H9 (cell line): ENCODE results near the gene ATP2C1. TPM values are rescaled to one million over a fixed set of nuclear protein-coding genes. Genes with fewer than 3 reads are reported as not detected.

ENCODE experiments used
- DNase-seq: peaks from one replicate; pipeline ENCODE4 v3.0.0-alpha.2; 2017
- H2AFZ ChIP-seq: one replicate; pipeline ENCODE4 v1.6.1; 2013; ENCODE audit warnings: mild to moderate bottlenecking, low read length, control low read depth, moderate library complexity
- H2AK5ac ChIP-seq: 2 replicates; pipeline ENCODE4 v1.6.1; 2013; ENCODE audit warnings: low read length, control low read depth, mixed read lengths; ENCODE audit not compliant: insufficient read length
- H2BK120ac ChIP-seq: one replicate; pipeline ENCODE4 v1.6.1; 2013; ENCODE audit warnings: low read depth, mild to moderate bottlenecking, low read length, control low read depth, inconsistent platforms; ENCODE audit not compliant: poor library complexity, severe bottlenecking
- H2BK12ac ChIP-seq: 2 replicates; pipeline ENCODE4 v1.6.1; 2013; ENCODE audit warnings: low read length, control low read depth, mixed read lengths, low read depth; ENCODE audit not compliant: insufficient read length
- H2BK15ac ChIP-seq: 2 replicates; pipeline ENCODE4 v1.6.1; 2013; ENCODE audit warnings: low read depth, low read length, control low read depth
- H2BK20ac ChIP-seq: one replicate; pipeline ENCODE4 v1.6.1; 2013; ENCODE audit warnings: low read depth, mild to moderate bottlenecking, low read length, control low read depth, inconsistent platforms; ENCODE audit not compliant: poor library complexity, severe bottlenecking
- H2BK5ac ChIP-seq: 2 replicates; pipeline ENCODE4 v1.6.1; 2013; ENCODE audit warnings: low read length, control low read depth, mixed read lengths; ENCODE audit not compliant: insufficient read length
- H3K14ac ChIP-seq: 2 replicates; pipeline ENCODE4 v1.6.1; 2013; ENCODE audit warnings: low read length, control low read depth; ENCODE audit not compliant: insufficient read depth
- H3K18ac ChIP-seq: 2 replicates; pipeline ENCODE4 v1.6.1; 2013; ENCODE audit warnings: low read depth, mild to moderate bottlenecking, mixed read lengths, low read length, control low read depth; ENCODE audit not compliant: insufficient read length
- H3K23ac ChIP-seq: 2 replicates; pipeline ENCODE4 v1.6.1; 2013; ENCODE audit warnings: low read length, control low read depth, mixed read lengths, low read depth; ENCODE audit not compliant: insufficient read length
- H3K23me2 ChIP-seq: 2 replicates; pipeline ENCODE4 v1.6.1; 2013; ENCODE audit warnings: low read depth, mild to moderate bottlenecking, mixed read lengths, low read length, control low read depth; ENCODE audit not compliant: insufficient read length, poor library complexity, severe bottlenecking
- H3K27ac ChIP-seq: 2 replicates; pipeline ENCODE4 v1.5.1; 2013; ENCODE audit warnings: low read length, control low read depth, mixed read lengths, low read depth; ENCODE audit not compliant: insufficient read length
- H3K27me3 ChIP-seq: 2 replicates; pipeline ENCODE4 v1.6.1; 2013; ENCODE audit warnings: low read length, control low read depth, inconsistent platforms; ENCODE audit not compliant: insufficient read depth
- H3K4ac ChIP-seq: 2 replicates; pipeline ENCODE4 v1.6.1; 2013; ENCODE audit warnings: low read depth, mild to moderate bottlenecking, control low read depth, inconsistent platforms, low read length, moderate library complexity
- H3K4me1 ChIP-seq: 2 replicates; pipeline ENCODE4 v1.6.1; 2013; ENCODE audit warnings: low read length, control low read depth, inconsistent platforms; ENCODE audit not compliant: insufficient read depth
- H3K4me2 ChIP-seq: 2 replicates; pipeline ENCODE4 v1.6.1; 2013; ENCODE audit warnings: low read length, control low read depth, mixed read lengths; ENCODE audit not compliant: insufficient read length, insufficient read depth
- H3K56ac ChIP-seq: 2 replicates; pipeline ENCODE4 v1.6.1; 2013; ENCODE audit warnings: low read depth, mild to moderate bottlenecking, mixed read lengths, low read length, control low read depth; ENCODE audit not compliant: insufficient read length
- H3K79me1 ChIP-seq: 2 replicates; pipeline ENCODE4 v1.6.1; 2013; ENCODE audit warnings: low read depth, mild to moderate bottlenecking, moderate library complexity, low read length, control low read depth, inconsistent platforms; ENCODE audit not compliant: insufficient read depth, poor library complexity, severe bottlenecking
- H3K79me2 ChIP-seq: 2 replicates; pipeline ENCODE4 v1.6.1; 2013; ENCODE audit warnings: low read length, control low read depth, inconsistent platforms; ENCODE audit not compliant: insufficient read depth
- H3K9ac ChIP-seq: 2 replicates; pipeline ENCODE4 v1.6.1; 2013; ENCODE audit warnings: low read length, control low read depth, mixed read lengths; ENCODE audit not compliant: insufficient read length; ENCODE audit errors: extremely low read depth
- H3K9me3 ChIP-seq: one replicate; pipeline ENCODE4 v1.6.1; 2013; ENCODE audit warnings: low read depth, low read length, inconsistent platforms; ENCODE audit not compliant: control insufficient read depth
- H3T11ph ChIP-seq: one replicate; pipeline ENCODE4 v1.6.1; 2013; ENCODE audit warnings: mild to moderate bottlenecking, low read length, control low read depth, inconsistent platforms
- H4K20me1 ChIP-seq: one replicate; pipeline ENCODE4 v1.6.1; 2013; ENCODE audit not compliant: control insufficient read depth, insufficient read length, insufficient read depth
- H4K5ac ChIP-seq: 2 replicates; pipeline ENCODE4 v1.6.1; 2013; ENCODE audit warnings: low read depth, mild to moderate bottlenecking, mixed read lengths, low read length, control low read depth; ENCODE audit not compliant: insufficient read length
- H4K8ac ChIP-seq: replicated peaks from 2 replicates; pipeline ENCODE4 v1.6.1; 2013; ENCODE audit warnings: low read length, control low read depth, mixed read lengths, low read depth; ENCODE audit not compliant: insufficient read length
- H4K91ac ChIP-seq: 2 replicates; pipeline ENCODE4 v1.6.1; 2013; ENCODE audit warnings: low read depth, mild to moderate bottlenecking, moderate library complexity, mixed read lengths, low read length, control low read depth; ENCODE audit not compliant: insufficient read length
- H3K27ac Mint-ChIP-seq, 3 experiments: 2 replicates in 2 of 3; 3 replicates in 1 of 3; pipeline ENCODE4 v1.8.0; 2020 to 2021; ENCODE audit warnings: mixed read lengths in 3 of 3, mild to moderate bottlenecking in 1 of 3, moderate library complexity in 1 of 3
- H3K27me3 Mint-ChIP-seq: 2 replicates; pipeline ENCODE4 v1.8.0; 2021; ENCODE audit warnings: low read depth, mild to moderate bottlenecking, moderate library complexity, mixed read lengths
- H3K36me3 Mint-ChIP-seq, 3 experiments: 2 replicates in 2 of 3; 3 replicates in 1 of 3; pipeline ENCODE4 v1.8.0; 2020 to 2021; ENCODE audit warnings: low read depth in 3 of 3, mixed read lengths in 3 of 3; ENCODE audit not compliant: insufficient read depth in 1 of 3
- H3K4me1 Mint-ChIP-seq, 2 experiments: 2 replicates each; pipeline ENCODE4 v1.8.0; 2020; ENCODE audit warnings: mixed read lengths in 2 of 2
- H3K4me3 Mint-ChIP-seq, 2 experiments: 2 replicates in 1 of 2; 3 replicates in 1 of 2; pipeline ENCODE4 v1.8.0; 2020 to 2021; ENCODE audit warnings: mild to moderate bottlenecking in 2 of 2, mixed read lengths in 2 of 2, moderate library complexity in 1 of 2
- H3K9me3 Mint-ChIP-seq, 2 experiments: 2 replicates in 1 of 2; 3 replicates in 1 of 2; pipeline ENCODE4 v1.8.0; 2020; ENCODE audit warnings: mild to moderate bottlenecking in 2 of 2, mixed read lengths in 2 of 2, moderate library complexity in 1 of 2
- CTCF ChIP-seq: fragments of 200-600 bp; sonication (generic); conservative IDR thresholded peaks from 3 replicates; pipeline ENCODE4 v1.8.0; 2021; ENCODE audit warnings: antibody characterized with exemption, mild to moderate bottlenecking
- WGBS: extraction: QIAGEN DNeasy Blood & Tissue Kit; methylation state at CpG from one replicate; pipeline ENCODE4 v1.1.7; 2013; ENCODE audit warnings: missing lambda C conversion rate, low lambda C conversion rate, mixed read lengths; ENCODE audit not compliant: insufficient read length; ENCODE audit errors: extremely low coverage; 5-methylcytosine and 5-hydroxymethylcytosine counted together
- total RNA-seq: library from RNA; stranded (reverse); gene quantifications from 2 replicates; pipeline ENCODE4 v1.2.1, GENCODE V29; 2021

Gene ATP2C1
- total RNA-seq, 1 experiment from 2014 or later, result 65.5 TPM

GRCh38 chr3:130955481-130955880 lies 61.6 kb downstream of the ATP2C1 start:
- Mint-ChIP-seq H3K4me1 (peaks cover 2 to 3% of the 10 kb centered on the region in 2 experiments; a peak in 2 of 4 replicates), H3K36me3 (peaks cover 14 to 36% (median 33%) of the 10 kb centered on the region in 3 experiments; a peak in 6 of 7 replicates), H3K9me3 (no peaks in the 10 kb centered on the region), H3K27ac (peak overlapping the region in 2 of 3 experiments; percentile 12 to 22; a peak in 3 of 7 replicates), H3K4me3 (no peak overlapping the region), H3K27me3 (no peaks in the 10 kb centered on the region)
- no peaks in the 10 kb centered on the region for H3K23me2 ChIP-seq
- H2BK12ac ChIP-seq, result no peak overlapping the region
- H4K91ac ChIP-seq, result no peak overlapping the region
- H3K4ac ChIP-seq, result no peak overlapping the region
- H3K4me2 ChIP-seq, result no peak overlapping the region
- H3K79me2 ChIP-seq, result no peaks in the 10 kb centered on the region
- no peaks in the 10 kb centered on the region for H3K79me1 ChIP-seq
- WGBS, result no CpG with 5 or more reads among the region's 5 CpGs
- no peak overlapping the region for H3K27ac ChIP-seq
- no peak overlapping the region for H4K5ac ChIP-seq
- H2BK5ac ChIP-seq, result no peak overlapping the region
- H3K56ac ChIP-seq, result no peak overlapping the region
- H2AFZ ChIP-seq, result no peak overlapping the region
- H3K18ac ChIP-seq, result no peak overlapping the region
- H3K14ac ChIP-seq, result no peak overlapping the region
- TF ChIP-seq CTCF, result no peak
- H3T11ph ChIP-seq, result no peak overlapping the region
- H3K27me3 ChIP-seq, result no peaks in the 10 kb centered on the region
- H2BK20ac ChIP-seq, result no peak overlapping the region
- H3K23ac ChIP-seq, result no peak overlapping the region
- DNase-seq, result no peak
- no peaks in the 10 kb centered on the region for H3K4me1 ChIP-seq
- H2BK120ac ChIP-seq, result no peak overlapping the region
- no peak overlapping the region for H4K8ac ChIP-seq
- H4K20me1 ChIP-seq, result no peaks in the 10 kb centered on the region
- H3K9ac ChIP-seq, result no peak overlapping the region
- H3K9me3 ChIP-seq, result no peaks in the 10 kb centered on the region
- H2AK5ac ChIP-seq, result no peak overlapping the region
- no peak overlapping the region for H2BK15ac ChIP-seq
